ENCODE results near the gene TCEA2.

Gene TCEA2

GRCh38 chr20:64035933-64036345, 27.1 kb upstream of the TCEA2 start, which contains the start of gene C20orf204:
Gene C20orf204, plus strand, starts transcription at chr20:64036182. Its CDS starts 142 bp downstream, at chr20:64036324.
- DNase-seq (ENCODE audit: low read depth, low spot score) = no peak

DNA sequence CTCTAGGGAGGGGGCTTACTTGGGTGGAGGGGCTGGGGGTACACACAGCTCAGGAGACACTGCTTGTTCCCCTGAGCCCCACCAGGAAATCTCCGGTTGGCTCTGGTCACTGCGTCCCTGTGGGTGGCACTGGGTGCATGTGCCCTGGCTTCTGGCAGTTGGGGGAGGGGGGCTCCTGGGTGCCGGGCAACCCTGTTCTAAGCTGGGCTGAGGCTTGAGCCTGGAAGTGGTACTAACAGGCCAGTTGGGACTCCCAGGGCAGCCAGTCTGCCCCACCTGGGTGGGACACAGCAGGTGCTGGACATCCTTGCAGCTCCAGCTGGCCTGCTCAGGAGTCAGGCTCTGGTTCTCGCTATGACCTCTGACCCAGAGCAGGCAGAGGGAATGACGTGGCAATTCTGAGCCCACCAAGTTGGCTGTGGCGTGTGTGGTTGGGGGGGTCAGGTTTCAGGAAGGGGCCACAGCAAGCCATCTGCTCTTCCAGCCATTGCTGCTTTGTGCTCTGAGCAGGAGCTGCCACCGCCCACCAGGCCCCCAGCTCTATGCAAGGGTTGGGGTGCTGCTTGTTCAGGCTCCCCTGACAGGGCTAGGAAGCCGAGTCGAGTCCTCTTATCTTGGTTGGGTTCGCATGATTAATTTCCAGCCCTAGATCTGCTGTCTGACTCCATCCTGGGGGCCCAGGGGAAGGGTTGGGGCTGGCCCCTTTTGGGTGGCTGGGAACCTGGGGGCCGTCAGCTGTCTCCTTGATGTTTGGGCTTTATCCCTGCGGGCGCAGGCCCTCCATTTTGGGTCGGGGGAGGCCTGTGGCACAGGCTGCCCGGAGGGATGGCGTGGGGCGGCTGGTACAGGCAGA, 26.4 kb upstream of the TCEA2 start:
- DNase-seq (ENCODE audit: low read depth, low spot score) = no peak

DNA sequence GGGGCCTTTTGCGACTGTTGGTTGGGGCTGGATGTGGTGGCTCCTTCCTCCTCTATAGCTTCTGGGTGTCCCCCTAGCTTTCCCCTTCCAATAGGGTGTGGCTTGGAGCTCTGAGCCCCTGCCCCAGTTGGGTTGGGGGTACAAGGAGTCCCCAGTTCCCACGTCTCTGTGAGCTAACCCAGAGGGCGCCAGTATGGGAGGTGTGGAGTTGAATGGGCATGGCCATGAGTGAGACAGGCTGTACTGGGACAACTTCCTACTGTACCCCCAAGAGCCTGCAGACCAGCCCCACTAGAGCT, 25.9 kb upstream of the TCEA2 start:
- no peak for DNase-seq (ENCODE audit: low read depth, low spot score)

DNA sequence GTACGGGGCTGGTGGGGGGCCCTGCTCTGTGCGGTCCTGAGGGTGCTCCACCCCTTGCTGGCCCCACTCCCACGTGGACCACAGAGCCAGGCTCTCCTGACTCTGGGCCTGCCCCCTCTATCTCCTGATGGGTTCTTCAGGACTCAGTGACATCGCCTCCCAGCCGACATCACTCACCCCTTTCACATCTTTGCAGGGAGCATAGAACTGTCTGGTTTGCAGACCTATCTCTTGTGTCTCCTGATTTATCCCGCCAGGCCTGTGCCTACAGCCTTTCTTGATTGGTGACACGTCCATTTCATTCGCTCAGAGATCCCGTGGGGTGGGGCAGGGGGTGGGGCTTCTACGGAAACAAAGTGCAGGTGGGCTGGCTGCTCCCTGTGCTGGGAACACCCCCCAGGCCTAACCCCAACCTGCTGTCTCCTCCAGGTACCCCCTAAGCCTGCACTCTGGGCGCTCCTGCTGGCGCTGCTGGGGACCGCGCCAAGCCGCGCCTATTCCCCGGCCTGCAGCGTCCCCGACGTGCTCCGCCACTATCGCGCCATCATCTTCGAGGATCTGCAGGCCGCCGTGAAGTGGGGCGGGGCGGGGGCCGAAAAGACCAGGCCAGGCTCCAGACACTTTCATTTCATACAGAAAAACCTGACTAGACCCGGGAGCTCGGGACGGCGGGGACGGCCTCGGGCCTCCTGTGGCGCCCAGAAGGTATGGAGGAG, 25.3 kb upstream of the TCEA2 start:
- DNase-seq (ENCODE audit: low read depth, low spot score) = no peak

DNA sequence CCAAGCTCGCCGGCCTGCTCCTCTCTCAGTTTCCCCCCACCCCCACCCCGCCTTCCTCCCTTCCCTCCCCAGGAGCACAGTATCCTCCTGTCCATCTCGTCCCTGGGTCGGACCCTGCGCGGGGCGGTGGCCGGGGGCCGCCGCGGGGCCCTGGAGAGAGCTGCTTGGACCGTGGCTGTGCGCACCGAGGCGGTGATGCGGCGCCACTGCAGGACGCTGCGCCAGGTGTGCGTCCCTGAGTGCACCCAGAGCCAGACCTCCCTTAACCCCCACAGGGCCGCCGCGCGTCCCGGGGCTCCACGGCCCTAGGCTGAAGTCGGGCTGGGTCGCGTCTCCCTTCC, 24.8 kb upstream of the TCEA2 start:
- DNase-seq (ENCODE audit: low read depth, low spot score) = no peak

DNA sequence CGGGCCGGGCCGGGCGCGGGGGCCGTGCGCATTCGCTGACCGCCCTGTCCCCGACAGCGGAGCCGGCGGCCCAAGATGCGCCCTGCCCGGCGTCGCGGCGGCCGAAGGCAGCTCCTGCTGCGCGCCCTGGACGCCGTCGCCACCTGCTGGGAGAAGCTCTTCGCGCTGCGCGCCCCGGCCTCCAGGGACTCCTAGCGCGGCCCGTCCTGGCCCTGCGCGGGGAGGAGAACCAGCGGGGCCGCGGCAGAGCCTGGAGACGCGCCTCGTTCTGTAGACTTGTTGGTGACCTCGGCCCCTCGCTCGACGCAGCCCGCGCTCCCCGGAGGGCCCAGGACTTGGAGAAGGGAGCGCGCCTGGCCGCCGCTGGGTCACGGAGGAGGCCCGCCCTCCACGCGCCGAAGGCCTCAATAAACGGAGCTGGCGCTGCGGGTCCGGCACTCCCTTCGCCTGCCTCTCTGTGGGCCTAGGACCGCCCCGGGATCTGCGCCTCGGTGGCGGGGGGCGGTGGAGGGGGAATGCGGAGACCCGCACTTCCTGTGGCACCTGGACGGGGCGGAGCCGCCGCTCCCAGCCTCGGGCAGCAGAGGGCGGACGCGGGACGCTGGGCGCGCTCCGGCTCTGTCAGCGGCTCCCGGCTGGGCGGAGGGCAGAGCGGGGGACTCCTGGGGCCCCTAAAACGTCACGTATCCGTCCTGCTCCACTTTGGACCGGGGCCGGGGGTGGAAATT, 24.3 kb upstream of the TCEA2 start:
- DNase-seq (ENCODE audit: low read depth, low spot score) = no peak

GRCh38 chr20:64039293-64040160, 23.5 kb upstream of the TCEA2 start:
- DNase-seq (ENCODE audit: low read depth, low spot score) = no peak

DNA sequence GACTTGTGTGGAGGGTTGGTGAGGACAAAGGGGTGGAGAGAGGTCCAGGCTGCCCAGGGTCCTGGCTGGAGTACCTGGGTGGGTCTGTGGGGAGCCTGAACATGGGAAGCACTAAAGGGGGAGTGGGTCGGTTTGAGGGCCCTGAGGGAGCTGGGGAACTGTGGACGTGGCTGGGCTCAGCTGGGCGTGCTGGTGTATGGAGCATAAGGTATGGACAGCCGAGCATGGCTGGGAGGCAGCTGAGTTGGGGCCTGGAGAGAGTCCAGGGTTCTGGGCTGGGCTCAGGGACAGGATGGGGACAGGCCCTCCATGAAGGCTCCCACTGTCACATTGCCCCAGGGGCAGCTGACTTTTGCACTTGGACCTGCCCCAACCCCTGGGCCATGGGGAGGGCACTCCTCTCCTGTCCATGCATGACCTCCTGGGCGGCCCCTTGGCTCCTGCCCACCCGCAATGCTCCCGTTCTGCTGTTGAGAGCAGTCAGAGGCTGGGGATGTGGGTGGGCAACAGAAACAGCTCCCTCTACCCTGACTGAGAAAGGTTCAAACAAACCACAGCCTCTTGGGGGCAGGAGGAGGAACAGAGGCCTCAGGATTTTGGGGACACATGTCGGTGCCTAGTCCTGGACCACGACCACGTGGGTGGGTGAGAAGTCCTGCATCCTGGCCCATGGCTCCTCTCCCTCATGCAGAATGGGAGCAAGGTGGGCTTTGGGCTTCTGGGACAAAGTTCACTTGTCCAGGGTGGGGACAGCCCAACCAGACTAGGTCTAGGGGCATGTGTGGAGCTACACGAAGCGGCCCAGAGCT, 22.6 kb upstream of the TCEA2 start:
- DNase-seq (ENCODE audit: low read depth, low spot score) = no peak

GRCh38 chr20:64041040-64041780, 21.8 kb upstream of the TCEA2 start:
- no peak for DNase-seq (ENCODE audit: low read depth, low spot score)

DNA sequence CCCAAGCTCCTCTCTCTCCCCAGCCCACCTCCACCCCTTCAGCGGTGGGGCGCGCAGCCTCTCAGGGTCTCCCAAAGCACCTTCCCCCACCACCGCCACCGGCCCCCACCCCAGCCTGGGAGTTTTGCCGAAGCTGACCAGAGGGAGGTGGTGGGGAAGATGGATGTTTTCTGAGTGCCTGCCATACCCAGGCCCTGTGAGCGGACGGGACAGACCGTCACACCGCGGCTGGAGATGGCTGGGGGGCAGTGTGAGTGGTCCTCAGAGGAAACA, 21.3 kb upstream of the TCEA2 start:
- DNase-seq (ENCODE audit: low read depth, low spot score) = no peak

DNA sequence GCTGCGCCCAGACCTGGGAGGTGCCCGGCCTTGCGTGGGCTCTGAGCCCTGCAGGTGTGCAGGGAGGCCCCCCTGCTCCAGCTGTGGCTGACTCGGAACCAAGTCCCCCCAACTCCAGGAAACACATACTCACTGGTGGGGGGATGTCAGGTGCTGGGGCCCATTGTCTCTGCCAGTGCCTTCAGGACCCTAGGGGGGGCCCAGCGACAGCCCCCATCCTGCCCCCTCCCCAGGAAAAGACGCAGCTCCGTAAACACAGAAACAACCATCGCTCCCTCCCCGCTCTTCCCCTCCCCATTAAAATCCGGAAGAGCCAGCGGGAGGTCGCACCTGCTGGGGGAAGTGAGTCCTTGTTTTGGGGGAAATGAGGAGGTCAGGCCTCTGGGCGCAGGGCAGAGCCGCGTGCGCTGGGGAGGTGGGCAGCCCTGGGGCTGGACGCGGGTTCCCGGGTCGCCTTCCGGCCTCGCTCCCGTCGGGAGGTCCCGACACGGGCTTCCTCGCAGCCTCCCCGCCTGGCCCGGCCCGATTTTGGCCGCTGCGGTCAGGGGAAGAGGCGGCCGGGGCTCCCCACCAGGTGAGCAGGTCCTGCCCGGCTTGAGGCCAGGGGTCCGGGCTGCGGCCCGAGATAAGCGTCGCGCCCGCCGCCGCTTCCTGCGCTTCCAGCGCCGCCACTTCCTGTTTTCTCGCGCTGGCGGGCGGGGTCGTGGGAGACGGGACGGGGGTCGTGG, 20.8 kb upstream of the TCEA2 start:
- DNase-seq (ENCODE audit: low read depth, low spot score) = no peak

DNA sequence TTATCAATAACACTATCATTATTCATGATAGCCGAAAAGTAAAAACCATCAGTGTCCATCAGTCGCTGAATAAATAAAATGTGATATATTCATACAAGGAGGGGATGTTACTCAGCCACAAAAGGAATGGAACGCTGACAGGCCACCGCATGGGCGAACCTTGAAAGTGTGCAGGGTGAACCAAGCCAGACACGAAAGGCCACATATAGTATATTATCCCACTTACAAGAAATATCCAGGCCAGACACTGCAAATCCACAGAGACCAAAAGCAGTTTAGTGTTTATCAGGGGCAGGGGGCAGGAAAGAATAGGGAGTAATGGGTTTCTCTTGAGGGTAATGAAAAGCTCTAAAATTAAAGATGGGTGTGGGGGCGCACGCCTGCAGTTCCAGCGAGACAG, 19.2 kb upstream of the TCEA2 start:
- no peak for DNase-seq (ENCODE audit: low read depth, low spot score)

DNA sequence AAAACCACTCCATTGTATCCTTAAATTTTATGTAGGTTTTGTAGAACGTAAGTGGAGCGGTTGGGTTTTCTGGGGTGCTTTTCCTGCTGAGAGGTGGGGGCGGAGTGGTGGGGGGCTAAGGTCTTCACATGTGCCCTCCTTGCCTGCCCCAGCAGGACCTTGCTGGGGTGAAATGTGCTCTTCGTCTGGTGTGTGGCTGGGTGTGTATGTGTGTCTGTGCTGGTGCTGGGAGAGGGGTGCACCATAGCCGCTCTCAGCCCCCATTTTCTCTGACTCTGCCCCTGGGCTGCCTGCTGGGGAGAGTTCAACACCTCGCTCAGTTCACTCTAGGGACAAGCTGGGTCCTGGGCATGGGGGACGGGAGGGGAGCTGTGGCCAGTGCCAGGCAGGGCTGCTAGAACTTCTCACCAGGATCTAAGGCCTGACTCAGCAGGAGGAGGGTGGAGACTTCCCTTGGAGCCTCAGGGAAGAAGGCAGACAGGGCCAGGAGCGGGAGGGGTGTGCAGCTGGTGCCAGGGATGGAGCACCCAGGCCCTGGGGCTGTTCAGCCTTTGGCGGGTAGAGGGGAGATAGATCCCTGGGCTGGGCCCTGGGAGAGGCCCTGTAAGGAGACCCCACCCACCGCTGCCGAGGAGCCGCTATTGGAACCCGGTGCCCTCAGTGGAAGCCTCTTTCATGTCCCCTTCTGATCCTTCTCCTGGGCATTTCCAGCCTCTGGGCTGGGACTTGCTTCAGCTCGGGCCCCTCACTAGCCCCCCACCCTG, 18.3 kb upstream of the TCEA2 start:
- no peak for DNase-seq (ENCODE audit: low read depth, low spot score)

DNA sequence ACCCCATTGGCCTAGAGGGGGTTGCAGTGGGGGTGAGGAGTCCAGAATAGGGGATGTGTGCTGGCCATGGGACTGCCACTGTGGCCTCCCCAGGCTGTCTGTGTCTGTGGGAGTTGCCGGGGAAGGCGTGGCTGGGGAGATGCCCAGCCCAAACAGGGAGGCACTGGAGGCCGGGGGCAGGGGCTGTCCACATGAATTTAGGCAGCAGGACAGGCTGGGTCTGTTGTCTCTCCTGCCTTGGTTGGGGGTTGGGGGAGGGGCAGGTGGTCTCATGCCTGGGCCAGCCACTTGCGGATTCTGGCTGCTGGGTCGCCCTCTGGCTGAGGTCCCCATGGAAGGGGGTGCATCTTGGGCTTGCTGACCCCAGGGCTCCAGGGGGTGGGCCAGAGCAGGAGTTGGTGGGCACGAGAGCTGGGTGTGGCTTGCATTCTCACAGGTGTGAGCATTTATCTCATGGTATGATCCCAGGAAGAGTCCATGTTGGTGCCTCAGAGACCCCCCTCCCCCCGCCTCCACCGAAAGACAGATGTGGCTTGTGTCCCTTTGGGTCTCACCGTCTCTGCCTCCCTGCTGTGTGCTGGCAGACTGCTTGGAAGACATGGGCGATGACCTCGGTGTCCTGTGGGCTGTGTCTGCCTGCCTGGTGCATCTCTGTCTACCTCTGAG, 17.5 kb upstream of the TCEA2 start:
- no peak for DNase-seq (ENCODE audit: low read depth, low spot score)

- no peak for DNase-seq (ENCODE audit: low read depth, low spot score)
Measured at GRCh38 chr20:64047046-64047389, 16.0 kb upstream of the TCEA2 start.

GRCh38 chr20:64047968-64048401, 15.0 kb upstream of the TCEA2 start:
- DNase-seq (ENCODE audit: low read depth, low spot score) = no peak

DNA sequence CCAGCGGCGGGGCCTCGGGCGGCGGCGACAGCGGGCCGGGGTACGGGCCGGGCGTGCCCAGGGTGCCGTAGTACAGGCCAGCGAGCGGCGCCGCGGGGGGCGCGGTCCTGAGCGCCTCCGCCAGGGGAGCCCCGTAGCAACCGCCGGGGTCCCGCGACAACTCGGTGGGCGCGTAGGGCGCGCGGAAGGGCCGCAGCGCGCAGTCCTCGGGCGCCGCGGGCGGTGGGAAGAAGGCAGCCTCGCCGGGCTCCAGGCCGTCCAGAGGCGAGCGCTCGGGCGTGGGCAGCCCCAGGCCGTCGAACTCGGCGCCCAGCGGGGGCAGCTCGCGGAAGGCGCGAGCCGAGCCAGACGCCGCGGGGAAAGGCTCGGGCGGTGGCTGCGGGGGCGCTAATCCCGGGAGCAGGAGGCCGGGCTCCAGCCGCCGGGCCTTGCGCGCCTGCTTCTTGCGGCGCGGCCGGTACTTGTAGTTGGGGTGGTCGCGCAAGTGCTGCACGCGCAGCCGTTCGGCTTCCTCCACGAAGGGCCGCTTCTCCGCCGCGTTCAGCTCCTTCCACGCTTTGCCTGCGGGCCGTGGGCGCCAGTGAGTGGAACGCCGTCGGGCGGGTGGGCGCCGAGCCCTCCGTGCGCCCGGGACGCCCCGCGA, 14.5 kb upstream of the TCEA2 start:
- no peak for DNase-seq (ENCODE audit: low read depth, low spot score)

Measured in smooth muscle cell of the brain vasculature (primary cell).